OCI-LY1 (cell line): ENCODE results near the gene IDH1.

Experiments used
- EZH2 ChIP-seq: fragments of 200-600 bp; sonication (generic), shearing (Covaris generic); IDR thresholded peaks from 2 replicates; pipeline ENCODE4 v1.8.0; 2017; ENCODE audit warnings: borderline replicate concordance, mixed run types, mild to moderate bottlenecking, antibody characterized with exemption, low read length, moderate library complexity, mixed read lengths
- TF ChIP-seq, protein P1 (sequence below): fragments of 200-600 bp; sonication (generic), shearing (Covaris generic); IDR thresholded peaks from 2 replicates; pipeline ENCODE4 v1.5.1; 2017; ENCODE audit warnings: mild to moderate bottlenecking, antibody characterized with exemption, low read length, moderate library complexity, mixed read lengths

DNA sequence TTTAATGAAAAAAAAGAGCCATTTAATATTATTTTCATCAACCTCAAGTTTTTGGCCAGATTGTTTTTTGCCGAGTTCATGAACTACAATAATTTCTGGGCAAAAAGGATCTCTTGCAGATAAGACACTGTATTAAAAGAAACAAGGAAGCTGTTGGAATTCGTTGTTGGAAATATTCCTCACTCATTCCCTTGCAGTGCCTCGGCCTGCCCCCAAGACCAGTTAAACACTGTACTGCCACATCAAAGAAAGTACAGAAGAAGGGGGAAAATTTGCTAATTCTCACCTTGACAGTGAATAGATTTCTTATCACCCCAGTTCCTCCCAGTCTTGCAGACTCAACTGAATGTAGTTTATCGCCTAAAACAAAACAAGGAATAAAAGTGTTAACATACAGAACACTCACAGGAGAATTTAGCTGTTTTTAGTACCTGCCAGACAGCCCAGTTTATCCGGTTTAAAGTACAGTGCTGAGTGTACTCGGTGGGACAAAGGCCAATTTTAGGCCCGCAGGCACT, 1.2 kb downstream of the IDH1 start:
- TF ChIP-seq, protein P1, sequence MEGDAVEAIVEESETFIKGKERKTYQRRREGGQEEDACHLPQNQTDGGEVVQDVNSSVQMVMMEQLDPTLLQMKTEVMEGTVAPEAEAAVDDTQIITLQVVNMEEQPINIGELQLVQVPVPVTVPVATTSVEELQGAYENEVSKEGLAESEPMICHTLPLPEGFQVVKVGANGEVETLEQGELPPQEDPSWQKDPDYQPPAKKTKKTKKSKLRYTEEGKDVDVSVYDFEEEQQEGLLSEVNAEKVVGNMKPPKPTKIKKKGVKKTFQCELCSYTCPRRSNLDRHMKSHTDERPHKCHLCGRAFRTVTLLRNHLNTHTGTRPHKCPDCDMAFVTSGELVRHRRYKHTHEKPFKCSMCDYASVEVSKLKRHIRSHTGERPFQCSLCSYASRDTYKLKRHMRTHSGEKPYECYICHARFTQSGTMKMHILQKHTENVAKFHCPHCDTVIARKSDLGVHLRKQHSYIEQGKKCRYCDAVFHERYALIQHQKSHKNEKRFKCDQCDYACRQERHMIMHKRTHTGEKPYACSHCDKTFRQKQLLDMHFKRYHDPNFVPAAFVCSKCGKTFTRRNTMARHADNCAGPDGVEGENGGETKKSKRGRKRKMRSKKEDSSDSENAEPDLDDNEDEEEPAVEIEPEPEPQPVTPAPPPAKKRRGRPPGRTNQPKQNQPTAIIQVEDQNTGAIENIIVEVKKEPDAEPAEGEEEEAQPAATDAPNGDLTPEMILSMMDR: no peak
- no peak for TF ChIP-seq EZH2
